Liver (tissue), 3 donors: Measurements from ENCODE around the gene PCSK6.

Experiments
- EGR1 ChIP-seq, 2 donors: IDR thresholded peaks; 2 replicates each; pipeline ENCODE4 v1.6.1; 2016 to 2018; ENCODE audit warnings: antibody characterized with exemption in 2 of 2, low read depth in 2 of 2
- GABPA ChIP-seq, 2 donors: IDR thresholded peaks in 1 of 2; conservative IDR thresholded peaks in 1 of 2; 2 replicates each; pipeline ENCODE4 v1.6.1; 2016; ENCODE audit warnings: antibody characterized with exemption in 2 of 2, mild to moderate bottlenecking in 1 of 2, moderate library complexity in 1 of 2
- HNF4A ChIP-seq, 2 donors: conservative IDR thresholded peaks; 2 replicates each; pipeline ENCODE4 v1.6.1; 2016; ENCODE audit warnings: antibody characterized with exemption in 2 of 2, mild to moderate bottlenecking in 2 of 2
- JUND ChIP-seq, 2 donors: IDR thresholded peaks; 2 replicates each; pipeline ENCODE4 v1.6.1; 2016; ENCODE audit warnings: antibody characterized with exemption in 2 of 2
- RAD21 ChIP-seq, 2 donors: IDR thresholded peaks; 2 replicates each; pipeline ENCODE4 v1.6.1; 2016; ENCODE audit warnings: antibody characterized with exemption in 2 of 2, mild to moderate bottlenecking in 2 of 2
- SP1 ChIP-seq: IDR thresholded peaks from 2 replicates; pipeline ENCODE4 v1.6.1; 2018; ENCODE audit warnings: antibody characterized with exemption, mild to moderate bottlenecking
- TAF1 ChIP-seq: conservative IDR thresholded peaks from 2 replicates; pipeline ENCODE4 v1.6.1; 2016; ENCODE audit warnings: antibody characterized with exemption, mild to moderate bottlenecking
- YY1 ChIP-seq: IDR thresholded peaks from 2 replicates; pipeline ENCODE4 v1.6.1; 2016; ENCODE audit warnings: antibody characterized with exemption, mild to moderate bottlenecking
- TF ChIP-seq, protein P1 (sequence below): fragments of 150-350 bp; IDR thresholded peaks from 2 replicates; pipeline ENCODE4 v1.5.1; 2017; ENCODE audit warnings: improper control_type of control experiment, low read depth, low read length; ENCODE audit not compliant: missing input control
- TF ChIP-seq, protein P2 (sequence below): IDR thresholded peaks from 2 replicates; pipeline ENCODE4 v1.6.1; 2016; ENCODE audit warnings: antibody characterized with exemption
- TF ChIP-seq, protein P3 (sequence below): IDR thresholded peaks from 2 replicates; pipeline ENCODE4 v1.6.1; 2016; ENCODE audit warnings: antibody characterized with exemption, mild to moderate bottlenecking
- TF ChIP-seq, protein P4 (sequence below): IDR thresholded peaks from 2 replicates; pipeline ENCODE4 v1.6.1; 2016; ENCODE audit warnings: antibody characterized with exemption
- TF ChIP-seq, protein P5 (sequence below): IDR thresholded peaks from 2 replicates; pipeline ENCODE4 v1.6.1; 2016; ENCODE audit warnings: antibody characterized with exemption
- donor health status: healthy.
- donor health status: healthy.

DNA sequence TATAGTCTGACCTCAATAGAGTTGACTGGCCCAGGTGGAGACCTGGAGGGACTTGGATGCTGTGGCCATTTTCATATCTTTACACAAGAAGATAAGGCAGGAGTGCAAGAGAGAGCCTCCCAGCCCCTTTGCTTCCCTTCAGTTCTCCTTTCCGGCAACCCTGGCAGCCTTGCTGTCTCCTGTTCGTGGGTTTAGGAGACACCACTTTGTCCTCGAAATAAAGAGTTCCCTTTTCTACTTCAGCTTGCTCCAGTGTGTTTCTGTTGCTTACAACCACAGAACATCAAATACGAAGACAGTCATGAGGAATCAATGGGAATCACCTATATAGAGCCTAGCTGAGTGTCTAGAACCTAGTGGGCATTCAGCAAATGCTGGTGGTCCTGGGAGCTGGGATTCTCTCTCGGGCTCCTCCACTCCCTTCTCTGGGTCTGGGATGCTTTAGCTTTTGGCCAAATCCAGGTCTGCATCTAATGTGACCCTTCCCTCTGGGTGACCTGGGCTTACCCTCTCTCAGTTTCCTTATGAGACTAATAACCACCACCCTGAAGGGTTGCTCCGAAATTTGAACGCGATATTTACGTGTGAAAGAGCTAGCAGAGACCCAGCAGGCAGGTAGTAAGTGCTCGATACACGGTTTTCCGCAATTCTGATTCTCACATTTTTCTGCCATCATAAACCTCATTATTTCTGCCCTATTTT lies 44.5 kb downstream of the PCSK6 start:
- TF ChIP-seq, protein P1, sequence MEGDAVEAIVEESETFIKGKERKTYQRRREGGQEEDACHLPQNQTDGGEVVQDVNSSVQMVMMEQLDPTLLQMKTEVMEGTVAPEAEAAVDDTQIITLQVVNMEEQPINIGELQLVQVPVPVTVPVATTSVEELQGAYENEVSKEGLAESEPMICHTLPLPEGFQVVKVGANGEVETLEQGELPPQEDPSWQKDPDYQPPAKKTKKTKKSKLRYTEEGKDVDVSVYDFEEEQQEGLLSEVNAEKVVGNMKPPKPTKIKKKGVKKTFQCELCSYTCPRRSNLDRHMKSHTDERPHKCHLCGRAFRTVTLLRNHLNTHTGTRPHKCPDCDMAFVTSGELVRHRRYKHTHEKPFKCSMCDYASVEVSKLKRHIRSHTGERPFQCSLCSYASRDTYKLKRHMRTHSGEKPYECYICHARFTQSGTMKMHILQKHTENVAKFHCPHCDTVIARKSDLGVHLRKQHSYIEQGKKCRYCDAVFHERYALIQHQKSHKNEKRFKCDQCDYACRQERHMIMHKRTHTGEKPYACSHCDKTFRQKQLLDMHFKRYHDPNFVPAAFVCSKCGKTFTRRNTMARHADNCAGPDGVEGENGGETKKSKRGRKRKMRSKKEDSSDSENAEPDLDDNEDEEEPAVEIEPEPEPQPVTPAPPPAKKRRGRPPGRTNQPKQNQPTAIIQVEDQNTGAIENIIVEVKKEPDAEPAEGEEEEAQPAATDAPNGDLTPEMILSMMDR = no peak
- TF ChIP-seq EGR1 (IDR thresholded peaks at IDR 0.05; ENCODE audit: low read depth in 2 of 2) (no peak), RAD21 (IDR thresholded peaks at IDR 0.05) (no peak), GABPA (IDR thresholded peaks at IDR 0.05 in 1 of 2, conservative IDR thresholded peaks at IDR 0.05 in 1 of 2) (no peak), TAF1 (no peak), YY1 (no peak), HNF4A (conservative IDR thresholded peaks at IDR 0.05) (no peak), SP1 (no peak), JUND (IDR thresholded peaks at IDR 0.05) (no peak)
- TF ChIP-seq, protein P2, sequence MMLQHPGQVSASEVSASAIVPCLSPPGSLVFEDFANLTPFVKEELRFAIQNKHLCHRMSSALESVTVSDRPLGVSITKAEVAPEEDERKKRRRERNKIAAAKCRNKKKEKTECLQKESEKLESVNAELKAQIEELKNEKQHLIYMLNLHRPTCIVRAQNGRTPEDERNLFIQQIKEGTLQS = no peak
- TF ChIP-seq, protein P3, sequence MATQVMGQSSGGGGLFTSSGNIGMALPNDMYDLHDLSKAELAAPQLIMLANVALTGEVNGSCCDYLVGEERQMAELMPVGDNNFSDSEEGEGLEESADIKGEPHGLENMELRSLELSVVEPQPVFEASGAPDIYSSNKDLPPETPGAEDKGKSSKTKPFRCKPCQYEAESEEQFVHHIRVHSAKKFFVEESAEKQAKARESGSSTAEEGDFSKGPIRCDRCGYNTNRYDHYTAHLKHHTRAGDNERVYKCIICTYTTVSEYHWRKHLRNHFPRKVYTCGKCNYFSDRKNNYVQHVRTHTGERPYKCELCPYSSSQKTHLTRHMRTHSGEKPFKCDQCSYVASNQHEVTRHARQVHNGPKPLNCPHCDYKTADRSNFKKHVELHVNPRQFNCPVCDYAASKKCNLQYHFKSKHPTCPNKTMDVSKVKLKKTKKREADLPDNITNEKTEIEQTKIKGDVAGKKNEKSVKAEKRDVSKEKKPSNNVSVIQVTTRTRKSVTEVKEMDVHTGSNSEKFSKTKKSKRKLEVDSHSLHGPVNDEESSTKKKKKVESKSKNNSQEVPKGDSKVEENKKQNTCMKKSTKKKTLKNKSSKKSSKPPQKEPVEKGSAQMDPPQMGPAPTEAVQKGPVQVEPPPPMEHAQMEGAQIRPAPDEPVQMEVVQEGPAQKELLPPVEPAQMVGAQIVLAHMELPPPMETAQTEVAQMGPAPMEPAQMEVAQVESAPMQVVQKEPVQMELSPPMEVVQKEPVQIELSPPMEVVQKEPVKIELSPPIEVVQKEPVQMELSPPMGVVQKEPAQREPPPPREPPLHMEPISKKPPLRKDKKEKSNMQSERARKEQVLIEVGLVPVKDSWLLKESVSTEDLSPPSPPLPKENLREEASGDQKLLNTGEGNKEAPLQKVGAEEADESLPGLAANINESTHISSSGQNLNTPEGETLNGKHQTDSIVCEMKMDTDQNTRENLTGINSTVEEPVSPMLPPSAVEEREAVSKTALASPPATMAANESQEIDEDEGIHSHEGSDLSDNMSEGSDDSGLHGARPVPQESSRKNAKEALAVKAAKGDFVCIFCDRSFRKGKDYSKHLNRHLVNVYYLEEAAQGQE = no peak
- TF ChIP-seq, protein P4, sequence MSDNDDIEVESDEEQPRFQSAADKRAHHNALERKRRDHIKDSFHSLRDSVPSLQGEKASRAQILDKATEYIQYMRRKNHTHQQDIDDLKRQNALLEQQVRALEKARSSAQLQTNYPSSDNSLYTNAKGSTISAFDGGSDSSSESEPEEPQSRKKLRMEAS = no peak
- TF ChIP-seq, protein P5, sequence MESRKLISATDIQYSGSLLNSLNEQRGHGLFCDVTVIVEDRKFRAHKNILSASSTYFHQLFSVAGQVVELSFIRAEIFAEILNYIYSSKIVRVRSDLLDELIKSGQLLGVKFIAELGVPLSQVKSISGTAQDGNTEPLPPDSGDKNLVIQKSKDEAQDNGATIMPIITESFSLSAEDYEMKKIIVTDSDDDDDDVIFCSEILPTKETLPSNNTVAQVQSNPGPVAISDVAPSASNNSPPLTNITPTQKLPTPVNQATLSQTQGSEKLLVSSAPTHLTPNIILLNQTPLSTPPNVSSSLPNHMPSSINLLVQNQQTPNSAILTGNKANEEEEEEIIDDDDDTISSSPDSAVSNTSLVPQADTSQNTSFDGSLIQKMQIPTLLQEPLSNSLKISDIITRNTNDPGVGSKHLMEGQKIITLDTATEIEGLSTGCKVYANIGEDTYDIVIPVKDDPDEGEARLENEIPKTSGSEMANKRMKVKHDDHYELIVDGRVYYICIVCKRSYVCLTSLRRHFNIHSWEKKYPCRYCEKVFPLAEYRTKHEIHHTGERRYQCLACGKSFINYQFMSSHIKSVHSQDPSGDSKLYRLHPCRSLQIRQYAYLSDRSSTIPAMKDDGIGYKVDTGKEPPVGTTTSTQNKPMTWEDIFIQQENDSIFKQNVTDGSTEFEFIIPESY = no peak
